ENCODE measurements around the gene VPS9D1.

Gene VPS9D1

GRCh38 chr16:89737341-89738071 lies 16.8 kb upstream of the VPS9D1 start:
- Histone ChIP-seq H3K27ac (ENCODE audit: low read length) (no peak overlapping the region), H4K20me1 (ENCODE audit: insufficient read depth, low read length) (peaks cover 63% of the 10 kb centered on the region), H3K36me3 (ENCODE audit: insufficient read depth, low read length) (peaks cover 98% of the 10 kb centered on the region), H3K79me2 (ENCODE audit: insufficient read depth, low read length) (peaks cover 34% of the 10 kb centered on the region), H2AFZ (ENCODE audit: low read depth, low read length) (no peak overlapping the region), H3K9me3 (ENCODE audit: insufficient read depth, low read length, severe bottlenecking) (no peaks in the 10 kb centered on the region), H3K9ac (ENCODE audit: low read depth, low read length) (no peak overlapping the region), H3K4me1 (ENCODE audit: insufficient read depth, low read length) (no peaks in the 10 kb centered on the region), H3K27me3 (ENCODE audit: insufficient read depth, low read length, poor library complexity) (no peaks in the 10 kb centered on the region), H3K4me3 (ENCODE audit: low read depth in 1 of 2, low read length in 2 of 2) (no peak overlapping the region), H3K4me2 (ENCODE audit: insufficient read depth, low read length) (no peak overlapping the region)
- no peak for TF ChIP-seq EZH2 (IDR thresholded peaks at IDR 0.05; ENCODE audit: borderline replicate concordance, low read depth, low read length, severe bottlenecking)
- TF ChIP-seq, protein P1, sequence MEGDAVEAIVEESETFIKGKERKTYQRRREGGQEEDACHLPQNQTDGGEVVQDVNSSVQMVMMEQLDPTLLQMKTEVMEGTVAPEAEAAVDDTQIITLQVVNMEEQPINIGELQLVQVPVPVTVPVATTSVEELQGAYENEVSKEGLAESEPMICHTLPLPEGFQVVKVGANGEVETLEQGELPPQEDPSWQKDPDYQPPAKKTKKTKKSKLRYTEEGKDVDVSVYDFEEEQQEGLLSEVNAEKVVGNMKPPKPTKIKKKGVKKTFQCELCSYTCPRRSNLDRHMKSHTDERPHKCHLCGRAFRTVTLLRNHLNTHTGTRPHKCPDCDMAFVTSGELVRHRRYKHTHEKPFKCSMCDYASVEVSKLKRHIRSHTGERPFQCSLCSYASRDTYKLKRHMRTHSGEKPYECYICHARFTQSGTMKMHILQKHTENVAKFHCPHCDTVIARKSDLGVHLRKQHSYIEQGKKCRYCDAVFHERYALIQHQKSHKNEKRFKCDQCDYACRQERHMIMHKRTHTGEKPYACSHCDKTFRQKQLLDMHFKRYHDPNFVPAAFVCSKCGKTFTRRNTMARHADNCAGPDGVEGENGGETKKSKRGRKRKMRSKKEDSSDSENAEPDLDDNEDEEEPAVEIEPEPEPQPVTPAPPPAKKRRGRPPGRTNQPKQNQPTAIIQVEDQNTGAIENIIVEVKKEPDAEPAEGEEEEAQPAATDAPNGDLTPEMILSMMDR (IDR thresholded peaks at IDR 0.05; ENCODE audit: borderline replicate concordance, extremely low read depth, low read length, poor library complexity, severe bottlenecking) = no peak
- DNase-seq (peak; percentile 36), ATAC-seq (ENCODE audit: insufficient read depth, low read depth) (peak; percentile 27)

- Histone ChIP-seq H3K4me2 (ENCODE audit: insufficient read depth, low read length) (no peak overlapping the region), H3K4me1 (ENCODE audit: insufficient read depth, low read length) (no peaks in the 10 kb centered on the region)
These were observed 15.9 kb upstream of the VPS9D1 start for GRCh38 chr16:89736554-89736953.

DNA sequence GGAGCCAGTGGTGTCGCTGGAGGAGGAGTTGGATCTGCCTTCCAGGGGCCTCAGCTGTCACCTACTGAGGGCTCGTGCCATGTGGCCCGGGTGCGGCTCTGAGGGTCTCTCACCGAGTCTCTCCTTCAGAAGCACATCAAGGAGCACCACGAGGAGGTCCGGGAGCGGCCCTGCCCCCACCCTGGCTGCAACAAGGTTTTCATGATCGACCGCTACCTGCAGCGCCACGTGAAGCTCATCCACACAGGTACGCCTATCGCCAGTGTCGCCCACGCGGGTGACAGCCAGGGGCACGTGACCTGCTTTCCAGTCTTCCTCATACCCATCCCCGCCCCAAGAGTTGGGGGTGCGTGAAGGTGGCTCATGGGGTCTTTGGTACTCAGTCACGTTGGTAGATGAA lies 13.1 kb upstream of the VPS9D1 start:
- H3K79me2 ChIP-seq (ENCODE audit: insufficient read depth, low read length) = peaks cover 36% of the 10 kb centered on the region
- H3K4me2 ChIP-seq (ENCODE audit: insufficient read depth, low read length) = no peak overlapping the region
- TF ChIP-seq EZH2 (IDR thresholded peaks at IDR 0.05; ENCODE audit: borderline replicate concordance, low read depth, low read length, severe bottlenecking) = no peak
- TF ChIP-seq, protein P1 (IDR thresholded peaks at IDR 0.05; ENCODE audit: borderline replicate concordance, extremely low read depth, low read length, poor library complexity, severe bottlenecking) = no peak
- H3K27ac ChIP-seq (ENCODE audit: low read length) = no peak overlapping the region
- no peaks in the 10 kb centered on the region for H3K9me3 ChIP-seq (ENCODE audit: insufficient read depth, low read length, severe bottlenecking)
- DNase-seq = no peak
- no peak overlapping the region for H3K4me3 ChIP-seq (ENCODE audit: low read depth in 1 of 2, low read length in 2 of 2)
- H4K20me1 ChIP-seq (ENCODE audit: insufficient read depth, low read length) = peaks cover 70% of the 10 kb centered on the region
- H2AFZ ChIP-seq (ENCODE audit: low read depth, low read length) = no peak overlapping the region
- H3K27me3 ChIP-seq (ENCODE audit: insufficient read depth, low read length, poor library complexity) = no peaks in the 10 kb centered on the region
- H3K4me1 ChIP-seq (ENCODE audit: insufficient read depth, low read length) = no peaks in the 10 kb centered on the region
- no peak for ATAC-seq (ENCODE audit: insufficient read depth, low read depth)
- peaks cover 94% of the 10 kb centered on the region for H3K36me3 ChIP-seq (ENCODE audit: insufficient read depth, low read length)
- no peak overlapping the region for H3K9ac ChIP-seq (ENCODE audit: low read depth, low read length)

More at GRCh38 chr16:89736554-89736953, 15.9 kb upstream of the VPS9D1 start:
- no peak overlapping the region for H3K4me3 ChIP-seq (ENCODE audit: low read depth in 1 of 2, low read length in 2 of 2)
- H3K79me2 ChIP-seq (ENCODE audit: insufficient read depth, low read length) = peaks cover 39% of the 10 kb centered on the region
- H3K9ac ChIP-seq (ENCODE audit: low read depth, low read length) = no peak overlapping the region
- peaks cover 98% of the 10 kb centered on the region for H3K36me3 ChIP-seq (ENCODE audit: insufficient read depth, low read length)
- TF ChIP-seq, protein P1 (IDR thresholded peaks at IDR 0.05; ENCODE audit: borderline replicate concordance, extremely low read depth, low read length, poor library complexity, severe bottlenecking) = no peak
- TF ChIP-seq EZH2 (IDR thresholded peaks at IDR 0.05; ENCODE audit: borderline replicate concordance, low read depth, low read length, severe bottlenecking) = no peak
- no peaks in the 10 kb centered on the region for H3K27me3 ChIP-seq (ENCODE audit: insufficient read depth, low read length, poor library complexity)
- H2AFZ ChIP-seq (ENCODE audit: low read depth, low read length) = no peak overlapping the region
- ATAC-seq (ENCODE audit: insufficient read depth, low read depth) (no peak), DNase-seq (no peak)
- no peaks in the 10 kb centered on the region for H3K9me3 ChIP-seq (ENCODE audit: insufficient read depth, low read length, severe bottlenecking)
- no peak overlapping the region for H3K27ac ChIP-seq (ENCODE audit: low read length)
- peaks cover 69% of the 10 kb centered on the region for H4K20me1 ChIP-seq (ENCODE audit: insufficient read depth, low read length)
